Measurements from ENCODE around the gene LHFPL4.
A peak's percentile ranks its signal among the peaks of the same experiment; 100 is the strongest.
"Not testable (repeated sequence)": the region's sequence is repeated elsewhere in the genome, so short reads cannot be mapped to it uniquely, and the experiment has no call there.

The LHFPL4 gene

DNA sequence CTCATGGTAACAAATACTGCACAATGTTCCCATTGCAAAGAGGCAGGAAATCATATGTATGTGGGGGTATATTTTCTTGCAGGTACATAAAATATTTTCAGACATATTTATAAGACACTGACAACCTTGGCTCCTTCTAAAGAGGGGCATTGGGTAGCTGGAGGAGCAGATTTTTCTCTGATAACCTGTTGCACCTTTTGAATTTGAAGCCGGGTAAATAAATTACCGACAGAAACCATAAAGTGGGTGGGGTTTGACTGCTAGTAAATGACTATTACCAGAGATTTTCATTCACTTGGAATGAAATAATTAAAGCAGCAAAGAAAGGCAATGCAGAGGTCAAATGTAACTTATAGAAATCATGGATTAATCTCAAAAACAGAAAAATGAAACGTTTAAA lies 19.2 kb downstream of the LHFPL4 start:
- no peak for DNase-seq

GRCh38 chr3:9525078-9525477 lies 28.5 kb downstream of the LHFPL4 start:
- no peak for DNase-seq

DNA sequence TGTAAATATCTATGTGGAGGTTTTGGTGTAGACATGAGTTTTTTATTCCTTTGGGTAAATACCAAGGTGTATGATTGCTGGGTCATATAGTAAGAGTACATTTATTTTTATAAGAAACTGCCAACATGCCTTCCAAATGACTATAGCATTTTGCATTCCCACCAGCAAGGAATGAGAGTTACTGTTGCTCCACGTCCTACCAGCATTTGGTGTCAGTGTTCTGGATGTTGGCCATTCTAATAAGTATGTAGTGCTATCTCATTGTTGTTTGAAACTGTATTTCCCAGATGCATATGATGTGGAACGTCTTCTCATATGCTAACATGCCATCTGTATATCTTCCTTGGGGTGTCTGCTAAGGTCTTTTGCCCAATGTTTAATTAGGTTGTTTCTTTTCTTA lies 38.7 kb downstream of the LHFPL4 start:
- DNase-seq: no peak

- no peak for DNase-seq
Measured at GRCh38 chr3:9514306-9514705, 39.3 kb downstream of the LHFPL4 start.

DNA sequence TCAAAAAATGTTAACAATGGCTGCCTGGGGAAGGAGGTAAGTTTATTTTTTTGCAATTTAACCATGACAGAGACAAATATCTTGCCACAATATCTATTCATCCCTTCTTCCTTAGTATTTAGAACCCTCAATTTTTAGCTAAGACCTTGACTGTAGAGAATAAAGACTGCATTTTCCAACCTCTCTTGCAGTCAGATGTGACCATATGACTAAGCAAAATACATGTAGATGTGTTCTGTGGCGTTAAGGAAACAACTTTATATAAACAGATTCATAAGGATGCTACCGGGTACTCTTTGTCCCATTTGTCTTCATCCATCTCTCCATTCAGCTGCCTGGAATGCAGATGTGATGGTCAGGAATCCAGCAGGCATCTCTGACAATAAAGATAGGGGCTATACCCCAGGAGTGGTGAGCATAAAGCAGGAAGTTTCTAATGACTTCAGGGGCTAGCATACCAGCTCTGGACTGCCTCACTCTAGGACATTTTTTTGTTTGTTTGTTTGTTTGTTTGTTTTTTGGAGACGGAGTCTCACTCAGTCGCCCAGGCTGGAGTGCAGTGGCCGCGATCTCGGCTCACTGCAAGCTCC lies 41.1 kb downstream of the LHFPL4 start:
- DNase-seq: no peak

DNA sequence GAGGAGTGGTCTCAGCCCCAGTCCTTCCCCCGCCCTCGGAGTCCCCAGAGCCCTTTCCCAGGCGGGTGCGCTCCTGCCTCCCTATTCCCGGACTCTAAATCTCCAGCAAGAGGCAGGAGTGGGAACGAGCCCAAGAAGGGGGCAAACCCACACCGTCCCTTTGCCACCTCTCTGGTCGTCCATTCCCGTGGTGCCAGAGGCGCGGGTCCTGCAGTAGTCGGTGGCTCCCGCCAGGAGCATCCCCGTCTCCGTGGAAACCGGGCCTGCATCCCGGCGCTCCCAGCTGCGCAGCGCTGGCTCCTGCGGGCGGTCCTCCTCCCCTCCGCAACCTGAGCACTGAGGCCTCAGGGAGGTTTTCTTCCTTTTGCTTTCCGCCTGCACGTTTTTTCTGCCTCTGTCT lies 44.8 kb downstream of the LHFPL4 start:
- DNase-seq: no peak

DNA sequence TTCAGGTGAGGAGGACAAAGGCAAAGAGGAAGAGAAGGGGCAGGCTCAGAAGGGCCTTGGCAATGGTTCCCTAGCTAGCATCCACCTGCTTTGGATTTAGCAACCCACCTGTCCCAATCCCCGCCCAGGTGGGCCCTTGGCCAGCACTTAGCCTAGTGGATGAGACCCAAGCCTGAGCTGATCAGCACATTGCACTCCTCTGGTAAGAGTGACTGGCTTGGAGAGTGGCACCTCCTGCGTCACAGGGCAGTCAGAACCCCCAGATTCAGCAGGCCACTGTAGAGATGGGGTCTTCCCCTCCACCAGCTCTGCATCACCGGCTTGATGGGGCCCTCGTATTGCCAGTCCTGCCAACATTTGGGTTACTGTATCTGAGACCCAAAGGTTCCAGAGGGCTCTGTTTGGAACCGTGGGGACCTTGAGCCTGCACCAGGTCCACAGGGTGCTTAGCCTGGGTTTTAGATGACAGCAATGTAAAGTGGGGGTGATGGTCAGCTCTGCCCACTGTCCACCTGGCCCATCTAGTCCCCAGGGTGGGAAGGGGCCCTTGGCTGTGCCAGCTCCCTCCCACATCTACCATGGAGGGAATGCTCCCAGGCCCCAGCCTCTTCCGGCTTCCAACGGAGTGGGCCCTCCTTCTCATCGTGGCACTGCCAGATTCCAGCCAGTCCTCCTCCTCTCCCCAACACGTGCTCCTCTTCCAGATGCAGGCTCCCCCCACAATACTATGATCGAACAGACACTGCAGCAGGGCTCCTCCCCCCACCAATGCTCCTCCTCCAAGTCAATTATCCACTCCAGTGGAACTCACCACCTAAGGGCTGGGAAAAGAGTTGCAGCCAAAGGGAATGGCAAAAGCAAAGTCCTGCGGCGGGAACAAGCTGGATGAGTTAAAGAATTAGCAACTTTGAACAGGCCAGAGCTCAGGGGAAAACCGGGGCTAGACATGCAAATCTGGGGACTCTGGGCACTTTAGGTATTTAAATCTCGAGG lies 45.7 kb downstream of the LHFPL4 start:
- DNase-seq: no peak

- peak; percentile 55 for DNase-seq
Measured at GRCh38 chr3:9503283-9503682, 50.3 kb downstream of the LHFPL4 start.

DNA sequence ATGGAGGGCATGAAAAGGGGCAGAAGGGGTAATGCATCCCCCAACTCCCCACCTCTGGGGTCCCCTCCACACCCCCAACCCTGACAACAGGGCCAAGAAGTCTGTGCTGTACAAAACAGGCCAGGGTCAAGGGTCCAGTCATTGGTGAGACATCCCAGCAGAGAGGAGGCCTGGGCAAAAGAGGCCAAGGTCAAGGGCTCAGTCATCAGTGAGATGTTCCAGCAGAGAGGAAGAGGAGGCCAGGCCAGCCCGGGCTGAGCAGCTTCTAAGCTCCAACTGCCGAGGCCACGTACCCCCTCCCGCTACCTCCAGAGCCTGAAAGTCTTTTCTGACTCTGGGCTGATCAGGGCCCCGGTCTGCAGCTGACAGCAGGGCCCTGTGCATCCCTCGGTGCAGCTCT lies 52.4 kb downstream of the LHFPL4 start:
- DNase-seq: no peak

DNA sequence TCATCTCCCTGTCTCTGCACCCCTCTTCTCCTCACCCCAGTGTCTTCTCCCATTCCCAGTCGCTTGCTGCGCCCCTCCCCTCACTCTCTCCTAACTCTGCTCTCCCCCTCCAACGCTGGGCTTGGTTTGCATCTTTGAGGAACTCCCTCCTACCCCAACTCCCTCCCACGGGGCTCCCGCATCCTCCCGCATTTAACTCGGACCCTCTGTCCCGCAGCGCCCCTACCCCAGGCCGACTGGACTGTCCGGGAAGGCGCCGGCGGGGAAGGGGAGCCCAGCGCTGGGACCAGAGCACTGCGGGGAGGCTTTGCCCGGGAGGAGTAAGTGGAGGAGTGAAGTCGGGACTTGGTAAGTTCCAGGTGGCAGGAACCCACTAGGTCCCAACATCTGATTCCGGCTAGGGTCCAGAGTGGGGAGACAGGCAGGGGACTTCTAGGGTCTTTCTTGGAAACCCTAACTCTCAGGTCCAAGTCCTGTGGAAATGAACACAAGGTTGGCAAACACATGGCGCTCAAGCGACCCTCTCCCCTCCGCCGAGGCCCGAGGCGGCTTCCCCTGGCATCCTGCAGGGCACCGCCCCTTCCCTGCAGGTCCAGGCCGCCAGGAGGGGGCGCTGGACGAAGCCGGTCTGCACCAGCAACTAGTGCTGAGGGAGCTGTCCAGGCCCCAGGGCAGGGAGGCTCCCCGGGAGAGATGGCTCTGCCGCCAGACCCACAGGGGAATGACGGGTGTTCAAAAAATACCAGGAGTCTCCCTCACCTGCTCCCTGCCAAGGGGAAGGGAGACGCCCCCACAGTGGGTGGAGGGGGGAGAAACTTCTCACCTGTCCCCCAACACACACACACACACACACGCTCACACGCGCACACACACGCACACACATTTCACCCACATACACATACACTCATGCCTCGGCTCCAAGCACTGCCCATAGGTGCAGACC lies 53.2 kb downstream of the LHFPL4 start:
- DNase-seq: peak; percentile 55

DNA sequence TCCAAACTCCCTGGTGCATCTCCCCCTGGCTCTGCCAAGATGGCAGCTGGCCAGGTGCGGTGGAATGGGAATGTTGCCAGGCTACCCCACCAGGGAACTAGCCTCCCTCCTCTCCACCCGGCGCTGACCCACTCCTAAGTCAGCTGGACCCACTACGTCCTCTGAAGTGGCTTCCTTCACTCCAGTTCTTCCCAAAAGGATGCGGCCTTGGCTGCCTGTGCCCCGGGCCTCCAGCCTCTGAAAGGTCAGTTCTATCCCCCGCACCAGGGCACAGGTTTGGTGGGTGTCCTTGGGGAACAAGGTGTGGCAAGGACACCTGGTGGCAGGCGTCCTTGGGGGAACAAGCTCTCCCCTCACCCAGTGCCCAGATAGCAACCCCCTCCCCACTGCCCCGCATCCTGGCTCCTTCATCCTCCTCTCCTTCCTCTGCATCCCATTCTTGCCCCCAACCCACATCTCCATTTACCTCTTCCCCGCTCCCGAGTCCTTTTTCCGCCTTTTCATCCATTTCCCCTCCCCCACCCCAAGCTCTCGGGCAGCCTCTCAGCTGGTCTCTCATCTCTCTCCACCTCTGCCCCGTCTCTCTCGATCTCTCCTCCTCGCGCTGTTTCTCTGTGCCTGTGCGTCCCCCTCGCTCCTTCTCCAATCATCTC lies 54.0 kb downstream of the LHFPL4 start:
- no peak for DNase-seq

DNA sequence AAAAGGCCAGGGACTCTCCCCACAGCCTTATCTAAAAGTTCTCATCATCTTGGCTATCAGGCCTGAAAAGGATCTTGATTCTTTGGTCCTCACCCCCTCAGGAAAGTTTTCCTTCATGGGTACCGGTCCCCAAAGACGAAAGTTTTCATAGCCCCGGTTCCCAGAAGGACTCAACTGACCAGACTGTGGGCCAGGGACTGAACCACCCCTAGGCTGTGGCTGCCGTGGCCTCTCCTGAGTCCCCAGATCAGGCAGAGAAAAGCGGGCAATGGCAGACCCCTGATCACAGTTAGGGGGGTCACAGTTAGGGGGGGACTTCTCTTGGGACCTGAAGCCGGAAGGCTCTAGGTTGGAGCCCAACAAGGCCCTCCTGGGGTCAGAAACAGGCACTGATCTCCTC lies 54.8 kb downstream of the LHFPL4 start:
- DNase-seq: no peak

GRCh38 chr3:9497821-9498565 lies 55.6 kb downstream of the LHFPL4 start:
- no peak for DNase-seq

- DNase-seq: no peak
Measured at GRCh38 chr3:9496893-9497292, 56.7 kb downstream of the LHFPL4 start.

- not testable (repeated sequence) for DNase-seq
Measured at GRCh38 chr3:9494036-9494435, 59.6 kb downstream of the LHFPL4 start.

DNA sequence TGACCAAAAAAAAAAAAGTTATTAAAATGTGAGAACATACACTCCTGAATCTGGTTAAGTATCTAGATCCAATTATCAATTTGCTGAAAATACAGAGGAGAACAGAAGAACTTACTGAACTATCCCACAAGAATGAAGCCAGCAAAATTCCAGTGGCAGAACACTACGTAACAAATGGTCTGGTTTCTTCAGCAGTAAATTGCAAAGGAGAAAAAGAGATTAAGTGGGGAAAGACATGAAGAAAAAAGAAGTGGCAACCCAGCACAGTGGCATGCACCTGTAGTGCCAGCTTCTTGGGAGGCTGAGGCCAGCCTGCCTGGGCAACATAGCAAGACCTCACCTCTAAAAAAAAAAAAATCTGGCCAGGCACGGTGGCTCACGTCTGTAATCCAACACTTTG lies 62.1 kb downstream of the LHFPL4 start:
- no peak for DNase-seq

- DNase-seq: no peak
Measured at GRCh38 chr3:9485248-9485647, 68.4 kb downstream of the LHFPL4 start.

GRCh38 chr3:9480265-9480664 lies 73.4 kb downstream of the LHFPL4 start:
- no peak for DNase-seq

DNA sequence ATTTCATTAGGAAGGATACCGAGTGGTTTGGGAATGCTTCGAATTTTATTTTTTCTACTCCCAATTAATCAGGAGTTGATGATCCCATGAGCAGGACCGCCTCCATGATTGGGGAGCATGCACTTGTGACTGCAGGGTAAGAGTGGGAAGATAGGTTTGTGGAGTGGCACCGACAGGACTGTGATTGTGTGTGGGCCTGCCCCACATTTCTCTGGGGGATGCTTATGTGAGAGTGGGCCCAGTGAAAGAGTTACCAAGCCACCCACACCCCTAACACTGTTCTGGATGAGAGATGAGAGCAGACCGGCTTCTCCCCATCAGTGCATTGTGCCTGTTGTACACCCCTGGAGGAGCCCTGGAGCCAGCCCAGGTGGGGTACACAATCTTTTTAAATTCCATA lies 76.7 kb downstream of the LHFPL4 start:
- no peak for DNase-seq

DNA sequence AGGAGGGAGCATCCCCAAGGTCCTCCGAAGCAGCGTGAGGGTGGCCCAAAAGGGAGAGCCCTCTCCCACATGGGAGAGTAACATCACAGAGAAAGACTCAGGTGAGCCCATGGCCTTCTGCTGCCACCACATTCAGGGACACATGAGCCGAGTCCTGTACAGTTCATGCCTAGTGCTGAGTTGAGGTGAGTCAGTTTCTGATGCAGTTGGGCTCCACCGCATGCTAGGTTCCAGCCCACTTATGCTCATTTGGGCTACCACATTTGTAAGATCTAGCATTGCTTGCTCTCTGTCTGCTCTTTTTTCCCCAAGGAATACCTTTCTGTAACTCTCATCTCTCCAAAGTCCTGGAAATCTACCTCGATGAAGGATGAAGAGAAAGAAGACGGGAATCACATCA lies 79.1 kb downstream of the LHFPL4 start:
- DNase-seq: no peak

- no peak for DNase-seq
Measured at GRCh38 chr3:9473496-9474065, 80.0 kb downstream of the LHFPL4 start.

DNA sequence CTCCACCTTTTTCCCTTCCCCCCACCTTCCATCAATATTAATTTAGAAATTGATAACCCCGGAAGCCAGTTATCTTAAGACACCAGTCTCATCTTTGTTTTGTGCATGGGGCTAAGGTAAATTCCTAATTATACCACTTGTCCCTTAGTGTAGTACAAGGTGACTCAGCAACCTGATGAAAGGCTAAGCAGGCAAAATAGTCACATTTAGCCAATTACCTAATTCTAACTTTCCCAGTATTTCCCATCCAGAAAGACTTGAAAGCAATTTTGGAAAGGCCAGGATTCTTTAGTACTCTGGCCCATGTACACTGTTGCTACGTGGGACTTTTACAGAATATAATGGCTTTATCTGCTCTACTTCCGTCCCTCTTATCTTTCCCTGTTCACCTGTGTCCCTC lies 83.6 kb downstream of the LHFPL4 start:
- DNase-seq: no peak

Measured in T-helper 9 cell (primary cell).